GM13977 (cell line): ENCODE data around the gene ITGA11.

Experiments
- DNase-seq: peaks from one replicate; pipeline ENCODE4 v3.0.0; 2012; ENCODE audit warnings: low spot score
- CTCF ChIP-seq: IDR thresholded peaks from 2 replicates; pipeline ENCODE4 v1.5.1; 2012; ENCODE audit warnings: mild to moderate bottlenecking, control low read depth; ENCODE audit not compliant: insufficient read depth; ENCODE audit errors: extremely low read depth, missing control alignments
- in situ Hi-C: fragments of 300-500 bp; cut with MboI; formaldehyde crosslinking; loops from one replicate; pipeline ENCODE4 v1.12.0; 2022; ENCODE audit warnings: low sequenced_read_pairs, low pct_unique_long_range_greater_than_20kb, mixed read lengths, inconsistent platforms; ENCODE audit not compliant: unreplicated experiment

Gene ITGA11

GRCh38 chr15:68310178-68310803 lies 121.7 kb downstream of the ITGA11 start:
- in situ Hi-C loops = loop anchor here (25.0 kb wide), 1 partner anchor 352 kb away; no protein-coding TSS in a partner anchor

GRCh38 chr15:68309024-68309423 lies 122.9 kb downstream of the ITGA11 start:
- no peak for DNase-seq
- in situ Hi-C loops = loop anchor here (10.0 to 25.0 kb wide), 2 partner anchors 226 to 353 kb away; no protein-coding TSS in a partner anchor
- TF ChIP-seq CTCF = no peak

More at GRCh38 chr15:68310178-68310803, 121.7 kb downstream of the ITGA11 start:
- TF ChIP-seq CTCF = no peak
- no peak for DNase-seq

DNA sequence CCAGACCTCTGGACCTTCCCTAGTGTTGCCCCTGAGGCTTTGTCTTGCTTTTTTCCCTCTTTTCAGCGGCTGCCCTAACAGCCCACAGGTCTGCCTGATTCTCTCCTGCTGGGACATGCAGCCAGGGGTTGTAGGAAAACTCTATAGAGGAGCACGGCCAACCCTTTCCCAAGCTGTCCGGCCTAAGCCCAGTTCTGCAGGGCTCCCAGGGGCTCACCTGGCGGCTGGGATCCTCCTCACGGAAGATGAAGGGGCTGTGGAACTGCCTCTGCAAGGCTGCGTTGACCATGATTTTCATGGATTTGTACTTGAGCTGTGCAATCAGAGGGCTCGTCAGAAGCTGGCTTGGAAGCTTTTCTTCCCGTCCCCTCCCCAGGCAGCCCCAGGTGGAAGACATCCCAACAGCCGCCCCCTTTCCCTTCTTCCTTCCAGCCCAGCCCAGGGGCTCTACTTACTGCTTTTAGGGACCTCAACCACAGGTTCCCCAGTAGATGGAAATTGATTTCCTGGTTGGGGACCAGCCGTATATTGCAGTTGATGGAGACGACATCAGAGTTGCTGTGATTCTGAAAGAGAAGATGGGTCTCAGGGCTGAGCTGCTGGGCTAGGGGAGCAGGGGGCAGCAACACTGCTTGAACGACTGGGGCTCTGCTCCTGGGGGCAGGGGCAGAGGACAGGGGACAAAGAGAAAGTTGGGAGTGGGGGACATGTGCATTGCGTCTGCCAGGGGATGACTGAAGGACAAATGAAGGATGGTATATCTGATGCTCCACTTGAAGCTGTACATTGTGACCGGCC lies 124.6 kb downstream of the ITGA11 start:
- DNase-seq = peak; percentile 19
- in situ Hi-C loops = loop anchor here (10.0 to 25.0 kb wide), 2 partner anchors 227 to 355 kb away; no protein-coding TSS in a partner anchor
- TF ChIP-seq CTCF = no peak

GRCh38 chr15:68305420-68305871 lies 126.5 kb downstream of the ITGA11 start:
- in situ Hi-C loops = loop anchor here (10.0 to 25.0 kb wide), 2 partner anchors 229 to 357 kb away; no protein-coding TSS in a partner anchor
- peak; percentile 3 for DNase-seq
- TF ChIP-seq CTCF = no peak

GRCh38 chr15:68304589-68305337 lies 127.2 kb downstream of the ITGA11 start:
- TF ChIP-seq CTCF = no peak
- peak; percentile 3 for DNase-seq
- in situ Hi-C loops = loop anchor here (10.0 to 25.0 kb wide), 2 partner anchors 230 to 358 kb away; no protein-coding TSS in a partner anchor

- in situ Hi-C loops = loop anchor here (10.0 to 25.0 kb wide), 2 partner anchors 231 to 359 kb away; no protein-coding TSS in a partner anchor
- peak; percentile 1 for DNase-seq
- no peak for TF ChIP-seq CTCF
These were observed 128.2 kb downstream of the ITGA11 start for GRCh38 chr15:68303560-68304436.
